Body of pancreas (tissue), 4 donors: ENCODE measurements around the gene STIL. TPM values are rescaled to one million over a fixed set of nuclear protein-coding genes. Genes with fewer than 3 reads are reported as not detected.

Experiments used
- ATAC-seq: fragments of 150-250 bp; one replicate; pipeline ENCODE4 v1.9.1; 2016
- DNase-seq, 4 donors: peaks; one replicate each; pipeline ENCODE4 v3.0.0-alpha.2; 2019
- H3K27ac ChIP-seq, 4 donors: fragments of 200-600 bp; sonication (generic); 1 replicate in 3 of 4; 2 replicates in 1 of 4; pipeline versions ENCODE4 v1.5.1 to v1.6.1; 2016 to 2019; ENCODE audit warnings: mild to moderate bottlenecking in 1 of 4, mixed read lengths in 1 of 4, moderate library complexity in 1 of 4
- H3K27me3 ChIP-seq, 2 donors: fragments of 200-600 bp; sonication (generic); one replicate each; pipeline ENCODE4 v1.6.0; 2016; ENCODE audit warnings: mild to moderate bottlenecking in 1 of 2
- H3K36me3 ChIP-seq, 2 donors: fragments of 200-600 bp; sonication (generic); replicated peaks in 1 of 2; 2 replicates each; pipeline ENCODE4 v1.5.1; 2016; ENCODE audit warnings: low read depth in 2 of 2; ENCODE audit not compliant: insufficient read depth in 1 of 2
- H3K4me1 ChIP-seq: fragments of 200-600 bp; sonication (generic); one replicate; pipeline ENCODE4 v1.6.0; 2016
- H3K4me3 ChIP-seq, 2 donors: fragments of 200-600 bp; sonication (generic); 1 replicate in 1 of 2; 2 replicates in 1 of 2; pipeline ENCODE4 v1.5.1; 2016 to 2019
- H3K9me3 ChIP-seq, 3 donors: fragments of 200-600 bp; sonication (generic); 1 replicate in 2 of 3; 2 replicates in 1 of 3; pipeline ENCODE4 v1.5.1; 2016
- POLR2A ChIP-seq, 3 donors: fragments of 450-650 bp; IDR thresholded peaks; one replicate each; pipeline ENCODE4 v1.6.1; 2016; ENCODE audit warnings: antibody characterized with exemption in 3 of 3, mild to moderate bottlenecking in 2 of 3
- WGBS, 2 donors: methylation state at CpG; one replicate each; pipeline ENCODE4 v1.1.5; 2017; 5-methylcytosine and 5-hydroxymethylcytosine counted together
- intact Hi-C: fragments of 100-400 bp; cut with DNase I; formaldehyde crosslinking; loops from one replicate; pipeline ENCODE4 v1.15.1; 2023
- total RNA-seq, 2 donors: library from RNA; depleted of rRNA; stranded (reverse); fragments of >200 nt; gene quantifications; one replicate each; pipeline ENCODE4 v1.1.0, GENCODE V29; 2016
- TF ChIP-seq, protein P1 (sequence below), 7 experiments: fragments of 450-650 bp in 4 of 7; fragments of 200-600 bp in 3 of 7; sonication (generic) in 3 of 7; IDR thresholded peaks; one replicate each; pipeline ENCODE4 v1.5.1; 2016 to 2019; ENCODE audit warnings: antibody characterized with exemption in 7 of 7

Gene STIL
- total RNA-seq, 2 donors from 2014 or later: 0.52 TPM; not detected in 1

DNA sequence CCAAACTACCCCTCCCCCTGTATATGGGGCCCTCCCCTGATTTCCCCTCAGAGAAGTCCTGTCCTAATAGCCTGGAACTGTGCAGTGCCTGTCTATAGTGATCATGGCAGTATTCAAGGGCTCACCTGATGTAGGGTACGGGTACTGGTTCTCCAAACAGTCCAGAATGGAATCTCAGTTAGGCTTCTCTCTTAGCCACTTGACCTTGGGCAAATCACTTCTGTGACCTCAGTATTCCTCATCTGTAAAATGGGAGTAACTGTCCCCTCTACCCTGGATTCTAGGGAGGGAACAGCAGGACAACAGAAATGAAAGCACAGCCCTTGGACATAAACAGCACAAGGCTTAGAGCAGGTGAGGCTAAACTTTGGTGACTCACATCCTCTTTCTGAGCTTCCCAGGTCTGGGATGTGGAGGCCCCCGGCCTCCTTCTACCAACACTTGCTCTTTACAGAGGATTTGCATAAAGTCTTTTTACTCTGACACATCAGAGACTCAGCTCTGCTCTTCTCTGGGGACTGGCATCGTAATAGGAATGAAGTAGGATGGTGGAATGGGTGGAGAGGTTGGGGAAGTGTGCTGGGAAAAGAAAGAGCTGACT, 104.1 kb downstream of the STIL start:
- ATAC-seq (no peak), DNase-seq (no peak)
- H3K4me1 ChIP-seq: no peaks in the 10 kb centered on the region
- H3K36me3 ChIP-seq: no peaks in the 10 kb centered on the region
- TF ChIP-seq POLR2A (IDR thresholded peaks at IDR 0.05): no peak
- TF ChIP-seq, protein P1, sequence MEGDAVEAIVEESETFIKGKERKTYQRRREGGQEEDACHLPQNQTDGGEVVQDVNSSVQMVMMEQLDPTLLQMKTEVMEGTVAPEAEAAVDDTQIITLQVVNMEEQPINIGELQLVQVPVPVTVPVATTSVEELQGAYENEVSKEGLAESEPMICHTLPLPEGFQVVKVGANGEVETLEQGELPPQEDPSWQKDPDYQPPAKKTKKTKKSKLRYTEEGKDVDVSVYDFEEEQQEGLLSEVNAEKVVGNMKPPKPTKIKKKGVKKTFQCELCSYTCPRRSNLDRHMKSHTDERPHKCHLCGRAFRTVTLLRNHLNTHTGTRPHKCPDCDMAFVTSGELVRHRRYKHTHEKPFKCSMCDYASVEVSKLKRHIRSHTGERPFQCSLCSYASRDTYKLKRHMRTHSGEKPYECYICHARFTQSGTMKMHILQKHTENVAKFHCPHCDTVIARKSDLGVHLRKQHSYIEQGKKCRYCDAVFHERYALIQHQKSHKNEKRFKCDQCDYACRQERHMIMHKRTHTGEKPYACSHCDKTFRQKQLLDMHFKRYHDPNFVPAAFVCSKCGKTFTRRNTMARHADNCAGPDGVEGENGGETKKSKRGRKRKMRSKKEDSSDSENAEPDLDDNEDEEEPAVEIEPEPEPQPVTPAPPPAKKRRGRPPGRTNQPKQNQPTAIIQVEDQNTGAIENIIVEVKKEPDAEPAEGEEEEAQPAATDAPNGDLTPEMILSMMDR (IDR thresholded peaks at IDR 0.05): no peak
- no peaks in the 10 kb centered on the region for H3K27me3 ChIP-seq
- intact Hi-C loops: no loop called here
- 71 to 77% methylated on average over 2 to 3 of the region's 3 CpGs for WGBS, 2 donors
- H3K27ac ChIP-seq: no peak overlapping the region
- no peaks in the 10 kb centered on the region for H3K9me3 ChIP-seq
- H3K4me3 ChIP-seq: no peak overlapping the region

DNA sequence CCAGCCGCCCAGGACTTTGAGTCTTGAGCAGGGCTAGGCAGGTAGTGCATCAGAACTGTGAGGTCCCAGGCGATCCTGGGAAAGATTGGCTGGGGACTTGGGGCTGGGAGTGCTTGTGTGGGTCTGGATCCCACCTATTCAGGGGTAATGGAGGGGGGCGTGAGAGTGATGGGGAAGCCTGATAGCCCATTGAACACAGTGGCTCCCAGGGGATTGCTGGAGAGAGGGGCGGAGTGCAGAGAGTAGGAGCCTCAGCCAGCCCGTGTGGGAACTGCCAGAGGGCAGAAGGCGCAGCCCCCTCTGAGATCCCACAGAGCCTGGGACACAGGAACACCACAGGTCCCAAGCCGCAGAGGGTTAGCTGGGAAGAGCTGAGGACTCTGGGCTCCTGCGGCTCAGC, 104.9 kb downstream of the STIL start:
- no peak for DNase-seq
- no peaks in the 10 kb centered on the region for H3K36me3 ChIP-seq
- H3K9me3 ChIP-seq: no peaks in the 10 kb centered on the region
- H3K4me3 ChIP-seq: no peak overlapping the region
- no peaks in the 10 kb centered on the region for H3K27me3 ChIP-seq
- TF ChIP-seq, protein P1 (IDR thresholded peaks at IDR 0.05): no peak
- no peak for TF ChIP-seq POLR2A (IDR thresholded peaks at IDR 0.05)
- 55 to 65% methylated on average over 8 of the region's 8 CpGs for WGBS, 2 donors
- no peak for ATAC-seq
- intact Hi-C loops: no loop called here
- H3K4me1 ChIP-seq: no peaks in the 10 kb centered on the region
- no peak overlapping the region for H3K27ac ChIP-seq

DNA sequence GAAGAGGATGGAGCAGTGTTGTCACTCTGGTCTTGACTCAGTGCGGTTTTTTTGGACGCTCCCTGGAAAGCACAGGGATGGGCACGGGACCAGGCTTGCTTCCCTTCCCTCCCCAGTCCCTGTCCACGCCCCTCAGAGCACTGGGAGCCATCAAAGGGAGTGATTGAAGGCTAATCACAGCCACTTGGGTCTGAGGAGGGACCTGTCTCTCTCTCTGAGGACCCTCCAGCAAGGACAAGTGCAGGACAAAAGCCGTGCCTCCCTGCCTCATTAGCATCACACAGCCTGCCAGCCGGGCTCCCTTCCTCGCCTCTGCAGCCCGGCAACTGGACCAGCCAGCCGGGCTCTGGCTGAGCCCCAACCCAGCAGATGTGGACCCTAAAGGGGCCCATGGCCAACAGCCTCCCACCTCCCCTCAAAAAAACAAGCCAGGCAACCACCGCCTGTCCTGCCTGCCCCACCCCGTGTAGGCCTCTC, 105.5 kb downstream of the STIL start:
- Histone ChIP-seq H3K27me3 (no peaks in the 10 kb centered on the region), H3K4me3 (no peak overlapping the region), H3K4me1 (no peaks in the 10 kb centered on the region), H3K36me3 (no peaks in the 10 kb centered on the region), H3K27ac (no peak overlapping the region), H3K9me3 (no peaks in the 10 kb centered on the region)
- ATAC-seq (no peak), DNase-seq (no peak)
- 50 to 59% methylated on average over 8 to 11 of the region's 11 CpGs for WGBS, 2 donors
- intact Hi-C loops: no loop called here
- TF ChIP-seq POLR2A (IDR thresholded peaks at IDR 0.05): no peak
- TF ChIP-seq, protein P1 (IDR thresholded peaks at IDR 0.05): no peak

DNA sequence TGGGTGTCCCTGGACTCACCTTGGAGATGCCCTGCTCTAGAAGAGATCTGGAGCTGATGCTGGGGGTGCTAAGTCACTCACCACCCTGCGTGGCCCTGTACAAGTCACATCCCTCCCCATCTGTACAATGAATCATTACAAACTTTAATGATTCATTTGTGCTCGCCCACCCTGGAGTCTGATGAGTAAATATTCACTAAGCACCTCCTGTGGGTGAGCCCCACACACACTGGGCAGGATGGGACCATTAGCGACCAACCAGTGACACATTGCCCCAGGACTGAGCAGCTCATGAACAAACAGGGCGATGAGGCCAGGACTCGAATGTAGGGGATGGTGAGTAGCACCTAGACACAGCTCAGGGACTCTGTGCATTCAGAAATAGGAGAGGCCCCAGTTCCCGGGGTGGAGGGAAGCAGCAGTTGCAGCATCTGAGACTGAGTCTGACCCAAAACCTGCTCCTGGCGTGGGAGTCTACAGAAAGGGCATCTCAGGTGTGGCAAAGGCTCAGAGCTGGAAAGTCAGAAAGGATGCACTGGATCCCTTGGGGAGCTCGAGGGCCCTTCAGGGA, 106.1 kb downstream of the STIL start:
- WGBS, 2 donors: 55 to 76% methylated on average over 6 to 8 of the region's 8 CpGs
- no peak for ATAC-seq
- H3K27me3 ChIP-seq: no peaks in the 10 kb centered on the region

More for the DNA sequence above, 106.1 kb downstream of the STIL start:
- Histone ChIP-seq H3K4me1 (no peaks in the 10 kb centered on the region), H3K9me3 (no peaks in the 10 kb centered on the region), H3K36me3 (no peaks in the 10 kb centered on the region), H3K4me3 (no peak overlapping the region), H3K27ac (no peak overlapping the region)
- TF ChIP-seq, protein P1 (IDR thresholded peaks at IDR 0.05): no peak
- no peak for TF ChIP-seq POLR2A (IDR thresholded peaks at IDR 0.05)
- intact Hi-C loops: no loop called here
- DNase-seq: no peak
